Stimulated activated CD4-positive, alpha-beta T cell treated with anti-CD3 and anti-CD28 coated beads, Interleukin-12 subunit alpha, Interleukin-12 subunit beta, amount 100 ng/mL, for 24 hours (primary cell): Measurements from ENCODE around the gene SCN1A.
"Not testable (repeated sequence)": the region's sequence is repeated elsewhere in the genome, so short reads cannot be mapped to it uniquely, and the experiment has no call there.

Experiments
- DNase-seq, 2 experiments: peaks; one replicate each; pipeline ENCODE4 v3.0.0-alpha.2; 2020; ENCODE audit warnings: low read depth in 2 of 2

SCN1A gene

DNA sequence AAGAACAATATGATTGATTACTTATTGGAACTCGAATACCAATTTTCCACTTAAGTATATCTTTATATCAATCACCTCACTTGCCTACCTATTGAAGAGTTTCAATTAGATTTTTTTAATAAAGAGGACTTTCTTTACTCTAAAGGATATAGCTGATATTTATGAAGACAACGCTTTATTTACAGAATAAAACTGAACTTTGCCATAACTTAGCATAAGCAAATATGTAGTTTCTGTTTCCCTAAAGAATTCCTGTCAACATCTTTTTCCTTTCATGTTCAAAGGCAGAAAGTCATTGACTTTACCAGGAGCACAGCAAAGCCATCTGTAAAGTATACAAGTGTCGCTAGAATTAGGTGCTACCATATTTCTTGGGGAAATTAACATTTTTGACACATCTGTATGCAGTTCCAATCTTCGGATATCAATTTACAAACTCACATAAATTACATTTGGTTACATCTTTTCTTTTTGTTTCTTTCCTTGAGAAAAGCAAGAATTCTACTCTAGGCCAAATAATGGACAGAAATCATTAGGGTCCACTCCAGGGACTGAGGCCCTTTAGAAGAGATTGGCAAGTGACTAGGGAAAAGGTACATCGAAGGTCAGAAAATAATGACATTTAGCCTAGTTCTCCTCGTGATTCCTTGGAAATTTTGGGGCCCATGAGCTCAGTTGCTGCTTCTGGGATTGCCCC, 7.5 kb upstream of the SCN1A start:
- no peak for DNase-seq

DNA sequence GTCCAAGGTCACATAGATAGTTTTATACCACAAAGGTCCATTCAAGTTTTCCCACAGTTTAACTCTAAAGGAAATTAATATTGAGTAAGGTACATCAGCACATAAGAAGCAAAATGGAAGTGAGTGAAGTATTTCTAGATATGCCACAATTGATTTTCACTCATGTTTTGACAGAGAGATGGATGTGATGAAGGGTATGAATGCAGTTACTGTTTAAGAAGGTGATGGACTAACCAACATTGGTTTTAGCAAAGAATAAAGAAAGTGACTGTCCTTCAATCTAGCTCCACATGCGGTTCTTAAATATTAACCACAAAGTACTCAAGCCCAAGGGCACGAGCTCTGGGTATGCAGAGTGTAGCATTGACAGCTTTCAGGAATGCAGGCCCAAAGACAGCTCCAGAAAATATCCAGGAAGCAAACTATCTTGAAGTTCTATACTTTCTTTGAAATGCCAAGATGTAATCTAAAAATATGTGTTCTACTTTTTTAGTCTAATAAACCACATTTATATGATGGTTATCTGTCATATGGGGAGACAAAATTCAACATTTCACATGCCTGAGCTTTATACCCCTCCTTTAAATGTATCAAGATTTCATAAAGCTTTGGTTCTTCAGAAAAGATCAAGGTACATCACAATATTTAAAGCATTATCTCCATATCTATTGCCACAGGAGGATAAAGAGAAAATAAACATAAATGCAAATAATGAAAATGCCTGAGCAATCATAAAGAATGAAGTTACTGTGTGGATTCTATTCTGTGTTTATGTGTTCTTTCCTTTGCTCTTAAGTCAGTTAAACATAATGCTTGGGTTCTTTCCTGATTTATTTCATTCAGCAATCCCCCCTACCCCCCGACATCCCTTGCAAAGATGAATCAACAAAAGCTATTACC, 6.7 kb upstream of the SCN1A start:
- no peak for DNase-seq

DNA sequence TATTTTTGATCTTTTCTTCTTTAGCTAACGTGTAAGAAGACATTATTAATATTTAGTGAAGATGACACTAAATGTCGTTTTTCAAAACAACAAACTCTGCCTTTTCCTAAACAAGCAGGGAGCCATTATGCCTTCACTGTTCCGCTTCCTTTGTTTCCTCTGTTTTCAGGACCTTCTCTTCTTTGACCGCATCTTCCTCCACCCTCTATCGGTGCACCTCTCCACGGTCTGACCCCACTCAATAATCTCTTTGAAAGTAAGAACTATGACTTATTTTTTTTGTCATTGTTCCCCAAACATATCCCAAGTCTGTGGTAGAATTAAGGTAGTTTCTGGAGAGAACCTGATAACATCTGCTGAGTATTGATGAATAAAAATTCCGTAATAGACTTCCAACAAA, 5.8 kb upstream of the SCN1A start:
- no peak for DNase-seq

DNA sequence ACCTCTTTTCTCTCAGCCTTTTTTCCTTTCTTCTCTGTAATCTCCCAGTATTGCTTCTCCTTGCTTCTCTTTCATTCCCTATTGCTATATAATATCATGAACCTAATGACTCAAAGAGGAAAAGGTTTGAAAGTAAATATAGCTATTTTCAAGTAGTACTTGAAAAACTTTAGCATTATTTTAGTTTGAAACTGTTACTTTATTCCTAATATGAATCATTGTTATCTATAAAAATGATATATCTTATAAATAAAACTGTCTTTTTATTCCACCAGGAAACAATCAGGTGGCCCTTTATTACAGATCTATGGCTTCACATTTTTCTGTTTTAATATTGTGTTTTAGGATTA, 311 bp upstream of the SCN1A start:
- DNase-seq = no peak

DNA sequence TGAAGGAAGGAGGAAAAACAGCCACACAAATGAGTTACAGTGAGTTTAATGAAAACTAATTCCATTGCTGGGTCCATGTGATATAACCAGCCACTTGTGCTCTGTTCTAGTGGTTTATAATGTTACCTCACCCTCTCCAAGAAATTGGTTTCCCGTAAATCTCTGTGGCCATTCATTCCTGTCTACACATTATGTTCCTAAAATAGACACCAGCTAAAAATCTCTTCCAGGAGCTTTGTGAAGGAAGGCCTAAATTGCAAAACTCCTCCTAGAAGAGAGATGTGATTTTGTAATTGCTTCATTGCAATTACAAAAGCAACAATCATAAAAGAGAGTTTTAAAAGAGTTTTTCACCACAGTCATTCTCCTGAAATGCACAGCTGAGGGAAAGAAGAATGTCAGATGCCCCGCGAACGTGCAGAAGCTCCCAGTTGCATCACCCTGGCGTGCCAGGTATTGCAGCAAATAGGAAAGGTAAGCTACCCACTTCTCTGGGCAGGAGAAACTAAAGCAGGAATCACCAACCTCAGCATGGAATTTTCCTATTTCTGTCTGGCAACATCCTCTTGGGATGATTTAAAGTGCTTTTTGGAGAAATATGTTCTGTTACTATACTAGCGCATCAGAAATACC, 1.7 kb downstream of the SCN1A start:
- no peak for DNase-seq

DNA sequence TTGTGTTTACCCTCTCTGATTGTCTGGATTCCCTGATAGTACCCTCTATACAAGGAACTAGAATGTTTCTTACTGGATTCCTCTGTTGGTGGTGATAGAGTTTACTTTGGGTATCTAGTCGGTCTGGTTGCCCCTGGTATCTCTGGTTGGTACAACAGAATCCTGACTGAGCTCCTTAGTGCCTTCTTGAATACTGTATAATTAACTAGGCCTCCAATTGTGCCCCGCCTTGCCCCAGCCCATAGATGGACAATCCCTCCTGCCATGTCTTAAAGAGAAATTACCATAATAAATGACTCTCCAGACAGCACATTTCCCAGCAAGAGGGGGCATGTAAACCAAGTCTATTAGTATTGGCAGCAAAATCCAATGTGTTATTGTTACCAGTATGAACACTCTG, 2.3 kb downstream of the SCN1A start:
- DNase-seq = no peak

DNA sequence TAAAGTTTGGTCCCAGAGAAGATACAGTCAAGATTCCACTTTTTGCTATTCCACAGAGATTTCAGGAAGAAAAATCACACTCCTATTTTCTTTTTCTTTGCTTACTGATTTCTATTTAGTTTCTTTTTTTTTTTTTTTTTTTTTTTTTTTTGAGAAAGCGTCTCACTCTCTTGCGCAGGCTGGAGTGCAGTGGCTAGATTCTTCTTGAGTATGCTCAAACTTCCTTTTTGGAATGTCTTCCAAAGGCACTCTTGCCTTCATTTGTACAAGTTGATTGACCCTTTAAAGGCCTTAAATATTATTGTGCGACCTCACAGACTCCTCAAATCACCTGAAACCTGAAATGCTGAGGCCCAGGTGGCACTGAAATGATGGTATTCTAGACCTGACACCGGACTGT, 9.6 kb downstream of the SCN1A start:
- DNase-seq = no peak

DNA sequence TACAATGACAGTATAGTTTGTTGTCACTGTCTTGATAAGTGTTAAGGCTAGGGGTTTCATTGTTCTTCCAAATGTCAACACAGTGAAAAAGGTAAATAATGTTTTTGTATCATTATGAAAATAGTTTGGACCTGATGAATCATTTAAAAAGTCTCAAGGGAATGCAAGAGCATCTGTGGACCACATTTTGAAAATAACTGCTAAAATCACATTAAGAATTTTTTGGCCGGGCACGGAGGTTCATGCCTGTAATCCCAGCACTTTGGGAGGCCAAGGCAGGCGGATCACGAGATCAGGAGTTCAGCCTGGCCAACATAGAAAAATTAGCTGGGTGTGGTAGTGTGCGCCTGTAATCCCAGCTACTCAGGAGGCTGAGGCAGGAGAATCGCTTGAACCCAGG, 10.3 kb downstream of the SCN1A start:
- DNase-seq = no peak

DNA sequence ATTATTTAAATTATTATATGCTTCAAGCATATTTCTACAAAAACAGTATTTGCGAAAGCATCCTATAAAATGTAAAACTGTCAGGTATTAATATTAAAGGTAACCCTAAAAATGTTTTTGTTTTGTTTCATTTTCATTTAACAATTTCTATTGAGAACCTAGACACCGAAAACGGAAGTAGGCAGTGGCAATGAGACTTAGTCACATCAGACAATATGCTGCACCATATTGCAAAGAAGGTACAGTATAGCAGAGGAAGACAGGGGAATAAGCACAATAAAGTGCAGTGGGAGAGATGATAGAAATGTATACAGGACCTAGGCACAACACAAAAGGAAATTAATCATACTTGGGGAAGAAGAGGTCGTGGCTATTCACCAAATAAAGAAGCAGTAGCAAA, 12.2 kb downstream of the SCN1A start:
- no peak for DNase-seq

DNA sequence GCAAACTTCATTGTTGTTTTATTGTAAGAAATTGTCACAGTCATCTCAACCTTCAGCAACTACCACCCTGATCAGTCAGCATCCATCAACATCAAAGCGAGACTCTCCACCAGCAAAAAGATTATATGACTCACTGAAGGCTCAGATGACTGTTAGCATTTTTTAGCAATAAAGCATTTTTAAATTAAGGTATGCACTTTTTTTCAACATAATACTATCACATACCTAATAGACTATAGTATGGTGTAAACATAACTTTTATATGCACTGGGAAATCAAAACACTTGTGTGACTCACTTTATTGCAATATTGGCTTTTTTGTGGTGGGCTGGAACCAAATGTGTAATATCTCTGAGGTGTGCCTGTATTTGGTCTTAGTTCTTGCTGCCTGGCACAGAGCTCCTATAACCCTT, 15.6 kb downstream of the SCN1A start:
- DNase-seq = no peak

DNA sequence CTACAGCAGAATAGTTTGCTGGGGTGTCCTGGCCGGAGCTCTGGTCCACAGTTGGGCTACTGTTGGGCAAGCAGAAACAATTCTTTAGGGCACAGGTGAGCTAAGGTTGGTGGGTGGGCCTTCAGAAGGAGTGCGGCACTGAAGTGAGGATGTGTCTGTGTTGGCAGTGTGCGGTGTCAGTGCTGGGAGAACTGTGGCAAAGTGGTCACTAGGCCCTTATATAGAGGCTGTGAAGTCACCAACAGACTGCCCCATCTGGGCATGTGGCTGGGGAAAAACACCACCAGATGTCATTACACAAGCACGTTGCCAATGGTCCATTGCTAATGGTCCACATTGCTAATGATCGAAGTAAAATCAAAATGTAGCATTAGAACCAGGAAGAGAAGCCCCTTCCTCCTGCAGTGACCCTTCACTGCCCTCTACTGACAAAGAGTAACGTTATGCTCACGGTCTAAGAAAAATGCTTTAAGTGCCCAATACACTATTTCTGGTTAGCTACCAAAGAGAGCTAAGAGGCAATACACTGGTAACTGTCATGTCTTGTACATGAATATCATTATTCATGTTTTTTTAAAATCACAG, 21.3 kb downstream of the SCN1A start:
- DNase-seq = no peak

DNA sequence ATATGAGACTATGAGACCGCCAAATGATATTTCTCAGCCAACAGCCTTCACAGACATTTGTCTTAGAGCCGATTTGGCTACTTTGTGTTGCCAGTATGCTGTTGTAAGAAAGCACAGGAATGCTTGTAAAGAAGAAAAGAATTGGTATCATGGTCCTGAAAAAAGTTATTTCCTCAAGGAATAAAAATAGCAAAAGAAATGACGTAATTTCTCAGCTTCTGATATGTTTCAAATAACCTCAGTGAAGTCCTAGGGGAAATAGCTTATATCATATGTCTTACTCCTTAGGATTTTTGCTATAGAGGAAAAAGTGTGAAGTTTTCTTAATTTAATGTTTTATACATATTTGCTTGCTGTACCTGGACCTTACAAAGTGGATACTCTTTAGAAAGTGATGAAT, 23.0 kb downstream of the SCN1A start:
- DNase-seq = no peak

DNA sequence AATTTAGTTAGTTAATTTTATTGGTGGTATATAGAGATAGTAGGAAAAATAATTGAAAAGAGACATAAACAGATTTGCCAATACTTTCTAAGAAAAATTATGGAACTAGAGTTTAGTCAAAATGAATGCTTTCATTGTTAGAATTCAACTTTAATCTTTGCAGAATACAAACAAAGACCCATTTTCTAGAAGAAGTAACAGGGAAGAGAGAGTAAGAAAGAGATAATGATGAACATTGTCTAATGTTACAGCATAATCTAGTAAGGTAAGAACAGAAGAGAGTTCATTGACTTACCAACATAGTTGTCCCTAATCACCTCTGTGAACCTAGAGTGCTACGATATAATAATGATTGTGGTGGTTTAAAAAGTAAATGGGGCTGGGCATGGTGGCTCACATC, 23.7 kb downstream of the SCN1A start:
- no peak for DNase-seq

DNA sequence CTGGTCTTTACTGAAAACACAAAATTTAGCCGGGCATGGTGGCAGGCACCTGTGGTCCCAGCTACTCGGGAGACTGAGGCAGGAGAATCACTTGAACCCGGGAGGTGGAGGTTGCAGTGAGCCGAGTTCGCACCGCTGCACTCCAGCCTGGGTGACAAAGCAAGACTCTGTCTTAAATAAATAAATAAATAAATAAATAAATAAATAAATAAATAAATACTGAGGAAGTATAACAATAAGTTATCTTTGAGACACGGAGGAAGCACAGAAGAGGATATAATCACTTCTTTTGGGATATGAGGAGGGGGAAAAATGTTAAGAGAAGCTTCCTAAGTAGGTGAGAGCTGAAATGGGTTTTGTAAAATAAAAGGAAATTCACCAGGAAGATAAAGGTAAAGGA, 24.5 kb downstream of the SCN1A start:
- not testable (repeated sequence) for DNase-seq

DNA sequence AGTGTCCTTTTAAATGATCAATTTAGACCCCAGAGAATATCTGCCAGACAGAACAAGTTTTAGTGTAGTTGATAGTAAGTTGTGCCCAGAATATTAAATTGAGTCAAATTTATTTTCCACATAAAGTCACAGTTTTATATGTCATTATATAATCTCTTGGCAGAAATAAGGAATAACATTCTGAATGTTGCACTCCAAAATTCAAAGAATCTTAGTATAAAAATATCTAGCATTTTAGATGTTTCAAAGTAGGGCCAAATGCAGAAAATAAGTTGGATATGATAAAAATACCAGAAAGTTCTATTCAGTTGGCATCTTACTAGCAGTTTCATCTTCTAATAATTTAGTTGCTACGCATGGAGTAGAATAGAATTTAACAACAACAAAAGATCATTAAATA, 33.5 kb downstream of the SCN1A start:
- DNase-seq = no peak

DNA sequence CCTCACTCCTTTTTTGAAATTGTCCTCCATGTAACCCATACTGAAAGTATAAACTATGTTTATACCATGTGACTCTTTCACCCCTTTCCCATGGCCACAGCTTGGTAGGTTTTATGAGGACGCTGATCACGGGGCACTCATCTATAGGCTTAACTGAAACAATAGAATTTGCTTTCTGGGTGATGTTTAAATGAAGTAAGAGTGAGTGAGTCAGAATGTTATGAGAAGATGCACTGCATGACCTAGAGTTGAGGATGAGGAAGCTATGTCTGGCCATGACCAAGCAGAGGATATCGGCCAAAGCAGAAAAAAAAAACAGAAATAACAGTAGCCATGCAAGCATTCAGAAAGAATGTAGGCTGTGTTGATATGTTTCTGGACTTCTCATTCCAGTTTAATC, 34.9 kb downstream of the SCN1A start:
- DNase-seq = no peak

DNA sequence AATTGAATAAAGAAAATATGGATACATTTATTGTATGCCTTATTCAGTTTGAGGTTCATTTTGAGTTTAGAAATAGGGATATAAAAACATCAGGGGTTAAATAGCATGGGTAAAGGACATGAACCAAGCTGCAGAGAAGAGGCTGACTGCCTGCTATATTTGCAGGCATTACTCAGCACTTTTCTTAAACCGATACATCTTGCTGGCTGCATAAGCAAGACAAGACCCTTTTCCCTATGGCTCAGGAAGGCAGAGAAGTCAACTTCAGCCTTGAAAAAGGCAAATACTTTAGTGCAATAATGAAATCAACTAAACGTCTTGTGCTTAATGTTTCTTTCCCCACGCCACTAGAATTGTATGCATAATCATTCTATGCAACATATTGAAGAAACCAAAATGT, 36.4 kb downstream of the SCN1A start:
- no peak for DNase-seq

DNA sequence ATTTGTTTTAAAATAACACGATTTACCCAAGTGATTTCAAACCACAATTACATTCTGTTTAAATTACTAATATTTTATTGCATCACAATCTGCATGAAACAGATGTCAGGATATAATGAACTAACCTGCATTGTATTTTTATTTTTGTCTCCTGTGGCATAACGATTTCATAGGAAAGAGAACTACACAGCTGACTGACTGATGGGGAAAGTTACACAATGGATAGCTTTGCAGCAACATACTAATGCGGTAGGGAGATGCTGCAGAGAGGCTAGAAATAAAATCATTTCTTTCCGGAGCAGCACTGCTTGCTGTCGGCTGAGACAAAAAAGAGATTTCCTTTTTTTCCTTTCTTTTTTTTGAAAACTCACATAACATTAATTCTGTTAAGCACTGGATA, 36.9 kb downstream of the SCN1A start:
- no peak for DNase-seq

DNA sequence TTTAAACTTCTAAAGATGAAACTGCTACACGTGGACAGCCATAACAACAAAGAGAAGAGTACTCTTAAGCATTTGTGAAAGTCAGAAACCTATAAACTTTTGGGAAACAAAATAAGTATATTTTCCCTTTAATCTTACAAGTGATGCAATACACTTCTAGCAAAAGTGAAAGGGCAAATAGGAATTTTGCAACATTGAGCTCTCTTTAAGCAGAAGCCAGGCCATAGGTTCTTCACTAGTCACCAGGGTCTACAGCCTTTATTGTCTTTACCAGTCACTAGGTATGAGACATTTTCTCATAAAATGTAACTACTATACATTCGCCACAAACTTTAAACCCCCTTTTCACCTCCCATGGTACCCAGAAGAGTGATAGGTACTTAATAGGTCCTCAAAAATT, 37.5 kb downstream of the SCN1A start:
- DNase-seq = no peak

DNA sequence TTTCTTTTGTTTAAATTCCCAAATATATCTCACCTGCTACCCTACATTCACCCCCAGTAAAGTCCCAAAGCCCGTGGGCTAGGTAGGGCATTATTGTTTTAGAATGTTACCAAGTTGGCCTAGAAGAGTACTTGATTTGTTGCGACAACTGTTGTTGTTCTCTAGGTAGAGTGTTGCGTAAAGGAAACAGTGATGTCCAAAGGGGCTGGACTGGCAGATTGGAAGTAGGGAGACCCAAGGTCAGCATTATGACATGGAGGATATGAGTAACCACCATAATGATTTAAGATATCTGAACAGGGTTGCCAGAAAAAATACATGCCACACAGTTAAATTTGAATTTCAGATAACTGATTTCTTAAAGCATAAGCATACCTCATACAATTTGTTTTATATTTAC, 39.2 kb downstream of the SCN1A start:
- no peak for DNase-seq

DNA sequence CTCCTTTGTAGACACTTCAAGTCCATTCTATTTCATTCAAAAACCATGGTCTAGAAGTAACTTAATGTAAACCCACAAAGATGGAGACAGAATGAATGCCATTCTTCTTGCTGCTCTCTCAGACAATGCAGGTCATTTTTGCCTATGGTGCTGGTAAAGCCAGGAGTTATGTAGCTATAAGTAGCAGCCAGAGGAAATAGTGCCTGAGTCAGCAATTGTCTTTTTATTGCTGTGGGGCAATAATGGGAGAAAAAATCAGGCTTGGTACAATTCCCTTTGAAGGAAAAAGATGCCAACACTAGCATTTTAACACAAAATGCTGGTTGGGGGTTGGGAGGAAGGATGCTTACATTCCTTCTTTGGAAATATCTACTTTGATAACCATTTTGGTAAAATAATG, 43.5 kb downstream of the SCN1A start:
- DNase-seq = no peak

DNA sequence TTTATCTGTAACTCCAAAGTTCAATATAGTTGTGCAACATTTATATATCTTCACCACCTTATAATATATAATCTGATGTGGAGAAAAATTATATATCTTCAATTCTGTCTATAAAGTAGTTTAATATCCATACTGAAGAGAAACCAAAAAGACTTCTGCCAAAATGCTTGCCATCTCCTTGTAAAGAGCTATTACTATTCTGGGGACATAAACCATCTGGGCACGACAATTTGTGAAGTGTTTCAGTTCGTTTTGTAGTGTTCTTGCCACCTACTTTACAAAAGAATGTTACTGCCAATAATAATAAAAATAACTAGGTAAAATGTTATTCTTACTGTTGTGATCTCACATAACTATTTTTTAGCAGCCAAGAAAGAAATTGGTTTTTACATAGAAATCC, 45.1 kb downstream of the SCN1A start:
- no peak for DNase-seq

DNA sequence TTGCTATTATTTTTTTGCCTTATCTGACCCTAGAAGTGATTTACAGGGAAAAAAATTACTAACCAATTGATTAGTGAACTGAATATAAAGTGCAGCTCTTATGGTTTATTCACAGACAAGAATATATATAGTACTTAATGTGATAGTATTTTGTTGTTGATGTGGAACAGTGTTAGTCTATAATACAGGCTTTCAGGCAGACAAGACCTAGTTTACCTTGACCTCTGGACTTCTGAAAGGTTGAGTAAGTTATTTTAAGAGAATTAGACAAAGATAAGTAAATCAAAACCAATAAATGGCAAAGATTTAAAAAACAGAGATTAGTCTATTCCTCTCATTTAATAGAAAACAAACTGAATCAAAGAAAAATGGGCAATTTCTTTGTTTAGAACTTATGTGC, 46.0 kb downstream of the SCN1A start:
- DNase-seq = no peak
